Frontal cortex (tissue), 1 donor: ENCODE data around the gene SMDT1. TPM values are rescaled to one million over a fixed set of nuclear protein-coding genes. Genes with fewer than 3 reads are reported as not detected.

Source experiments
- small RNA-seq: library from RNA; depleted of rRNA; stranded (forward); fragments of <200 nt; gene quantifications from one replicate; pipeline ENCODE3, GENCODE V24; 2014
- total RNA-seq: library from RNA; depleted of rRNA; stranded (reverse); fragments of >200 nt; gene quantifications from one replicate; pipeline ENCODE4 v1.2.3, GENCODE V29; 2014

Gene SMDT1
- total RNA-seq, 1 donor from 2014 or later, result 20.0 TPM

Small RNA genes lying within 50 kb of the gene (small RNA-seq; reads per million reads assigned to genes)
- not detected for gene SNORD13P1

Other genes starting within 250 kb of the SMDT1 start
- 56.3 TPM for gene SREBF2, start 246.6 kb upstream of the SMDT1 start, total RNA-seq
- not detected for gene SHISA8, start 164.6 kb upstream of the SMDT1 start, total RNA-seq
- under 0.01 TPM for gene TNFRSF13C, start 152.9 kb upstream of the SMDT1 start, total RNA-seq
- gene CENPM, start 132.5 kb upstream of the SMDT1 start, total RNA-seq, result 3.7 TPM
- gene SEPTIN3, start 110.3 kb upstream of the SMDT1 start, total RNA-seq, result 123 TPM
- gene WBP2NL, start 80.9 kb upstream of the SMDT1 start, total RNA-seq, result 4.5 TPM
- 13.5 TPM for gene NAGA, start 8.9 kb upstream of the SMDT1 start, total RNA-seq
- 4.5 TPM for gene PHETA2, start 5.5 kb upstream of the SMDT1 start, total RNA-seq
- gene NDUFA6, start 11.1 kb downstream of the SMDT1 start, total RNA-seq, result 57.1 TPM
- gene CYP2D6, start 51.1 kb downstream of the SMDT1 start, total RNA-seq, result 2.0 TPM
- 60.3 TPM for gene TCF20, start 191.0 kb downstream of the SMDT1 start, total RNA-seq